SK-N-SH treated with all-trans-retinoic acid at 6 μM for 48 hours (cell line): ENCODE data around the gene MEF2C.

ENCODE experiments used
- ATAC-seq: fragments of 200-7000 bp; cut with Tn5 transposase; 3 replicates; pipeline ENCODE4 v1.9.1; 2020; ENCODE audit warnings: mild to moderate bottlenecking, moderate library complexity
- ARNTL ChIP-seq: fragments of 450-650 bp; formaldehyde crosslinking; IDR thresholded peaks from 2 replicates; pipeline ENCODE4 v1.5.0; 2020; ENCODE audit warnings: low read depth, mild to moderate bottlenecking, moderate library complexity, borderline replicate concordance
- BACH2 ChIP-seq: fragments of 250-450 bp; sonication (Bioruptor Pico); IDR thresholded peaks from 2 replicates; pipeline ENCODE4 v1.9.0; 2021; ENCODE audit warnings: mild to moderate bottlenecking, borderline replicate concordance
- CREB5 ChIP-seq: fragments of 250-450 bp; sonication (Bioruptor Pico); IDR thresholded peaks from 2 replicates; pipeline ENCODE4 v1.5.1; 2020; ENCODE audit warnings: low read depth, mild to moderate bottlenecking, moderate library complexity
- CSDC2 ChIP-seq: fragments of 250-450 bp; sonication (Bioruptor Pico); IDR thresholded peaks from 2 replicates; pipeline ENCODE4 v1.5.0; 2020; ENCODE audit warnings: mild to moderate bottlenecking, moderate library complexity
- CSRNP3 ChIP-seq: fragments of 250-450 bp; sonication (Bioruptor Pico); IDR thresholded peaks from 2 replicates; pipeline ENCODE4 v1.5.1; 2021; ENCODE audit warnings: mild to moderate bottlenecking, moderate library complexity
- ESRRG ChIP-seq: fragments of 250-450 bp; sonication (Bioruptor Pico); IDR thresholded peaks from 2 replicates; pipeline ENCODE4 v1.6.1; 2021; ENCODE audit warnings: mild to moderate bottlenecking
- GLIS3 ChIP-seq: fragments of 250-450 bp; sonication (Bioruptor Pico); IDR thresholded peaks from 2 replicates; pipeline ENCODE4 v1.5.0; 2020; ENCODE audit warnings: mild to moderate bottlenecking, moderate library complexity
- ISL1 ChIP-seq: fragments of 250-450 bp; sonication (Bioruptor Pico); IDR thresholded peaks from 2 replicates; pipeline ENCODE4 v2.1.2; 2022; ENCODE audit warnings: mild to moderate bottlenecking, moderate library complexity
- OSR1 ChIP-seq: fragments of 250-450 bp; sonication (Bioruptor Pico); IDR thresholded peaks from 2 replicates; pipeline ENCODE4 v1.8.0; 2022; ENCODE audit warnings: moderate library complexity, mild to moderate bottlenecking, inconsistent platforms
- PATZ1 ChIP-seq: fragments of 250-450 bp; sonication (Bioruptor Pico); IDR thresholded peaks from 2 replicates; pipeline ENCODE4 v1.8.0; 2020; ENCODE audit warnings: mild to moderate bottlenecking, moderate library complexity, borderline replicate concordance
- POU6F1 ChIP-seq: fragments of 250-450 bp; sonication (Bioruptor Pico); IDR thresholded peaks from 2 replicates; pipeline ENCODE4 v1.8.0; 2021; ENCODE audit warnings: low read depth, mild to moderate bottlenecking, moderate library complexity, borderline replicate concordance
- RARB ChIP-seq: fragments of 250-450 bp; sonication (Bioruptor Pico); IDR thresholded peaks from 2 replicates; pipeline ENCODE4 v1.8.0; 2021; ENCODE audit warnings: mild to moderate bottlenecking, moderate library complexity
- SNAI2 ChIP-seq: fragments of 250-450 bp; sonication (Bioruptor Pico); IDR thresholded peaks from 2 replicates; pipeline ENCODE4 v1.5.0; 2020; ENCODE audit warnings: mild to moderate bottlenecking, moderate library complexity
- TCF4 ChIP-seq: fragments of 250-450 bp; sonication (Bioruptor Pico); IDR thresholded peaks from 2 replicates; pipeline ENCODE4 v1.8.0; 2021; ENCODE audit warnings: mild to moderate bottlenecking, moderate library complexity, borderline replicate concordance
- TOX ChIP-seq: fragments of 250-450 bp; sonication (Bioruptor Pico); IDR thresholded peaks from 2 replicates; pipeline ENCODE4 v1.8.0; 2021; ENCODE audit warnings: mild to moderate bottlenecking, moderate library complexity, borderline replicate concordance
- TSHZ2 ChIP-seq: fragments of 250-450 bp; sonication (Bioruptor Pico); IDR thresholded peaks from 2 replicates; pipeline ENCODE4 v1.5.0; 2020; ENCODE audit warnings: mild to moderate bottlenecking, moderate library complexity
- ZC3H10 ChIP-seq: fragments of 250-450 bp; sonication (Bioruptor Pico); IDR thresholded peaks from 2 replicates; pipeline ENCODE4 v1.5.1; 2021; ENCODE audit warnings: mild to moderate bottlenecking, moderate library complexity
- ZFP3 ChIP-seq: fragments of 250-450 bp; sonication (Bioruptor Pico); IDR thresholded peaks from 2 replicates; pipeline ENCODE4 v1.5.0; 2020; ENCODE audit warnings: mild to moderate bottlenecking, moderate library complexity
- ZFP30 ChIP-seq: fragments of 450-650 bp; formaldehyde crosslinking; IDR thresholded peaks from 2 replicates; pipeline ENCODE4 v1.5.0; 2022; ENCODE audit warnings: mild to moderate bottlenecking, moderate library complexity
- ZNF565 ChIP-seq: fragments of 450-650 bp; formaldehyde crosslinking; conservative IDR thresholded peaks from 2 replicates; pipeline ENCODE4 v1.5.0; 2020; ENCODE audit warnings: low read depth, mild to moderate bottlenecking, moderate library complexity
- ZNF8 ChIP-seq: fragments of 450-650 bp; formaldehyde crosslinking; IDR thresholded peaks from 2 replicates; pipeline ENCODE4 v1.5.0; 2020; ENCODE audit warnings: mild to moderate bottlenecking, moderate library complexity

Gene MEF2C

GRCh38 chr5:88863523-88863922 is 19.5 kb downstream of the MEF2C start:
- no peak for ATAC-seq
- TF ChIP-seq ZC3H10 (CRISPR knock-in tag) (no peak), GLIS3 (no peak), CSDC2 (CRISPR knock-in tag) (no peak), ZNF8 (CRISPR knock-in tag) (no peak), TOX (CRISPR knock-in tag) (no peak), ZFP3 (CRISPR knock-in tag) (no peak), ZNF565 (CRISPR knock-in tag) (no peak)

- no peak for ATAC-seq
- TF ChIP-seq ESRRG = no peak
- TF ChIP-seq ZFP3 (CRISPR knock-in tag) = no peak
- TF ChIP-seq ISL1 (CRISPR knock-in tag) = no peak
- TF ChIP-seq PATZ1 (CRISPR knock-in tag) = no peak
- TF ChIP-seq ZFP30 = no peak
- no peak for TF ChIP-seq BACH2 (CRISPR knock-in tag)
- no peak for TF ChIP-seq CSRNP3 (CRISPR knock-in tag)
- no peak for TF ChIP-seq TCF4 (CRISPR knock-in tag)
- TF ChIP-seq ZNF565 (CRISPR knock-in tag) = no peak
- TF ChIP-seq RARB (CRISPR knock-in tag) = no peak
- no peak for TF ChIP-seq CSDC2 (CRISPR knock-in tag)
- no peak for TF ChIP-seq SNAI2
Observed at GRCh38 chr5:88862547-88863175, 20.3 kb downstream of the MEF2C start.

- no peak for ATAC-seq
- no peak for TF ChIP-seq TOX (CRISPR knock-in tag)
- no peak for TF ChIP-seq ARNTL
- no peak for TF ChIP-seq ZNF565 (CRISPR knock-in tag)
- no peak for TF ChIP-seq ZNF8 (CRISPR knock-in tag)
- no peak for TF ChIP-seq ISL1 (CRISPR knock-in tag)
- TF ChIP-seq, all 23 proteins: peak for 0
Observed at GRCh38 chr5:88861231-88861630, 21.8 kb downstream of the MEF2C start.

GRCh38 chr5:88860501-88860900 is 22.5 kb downstream of the MEF2C start:
- ATAC-seq = no peak
- TF ChIP-seq TSHZ2 (CRISPR knock-in tag) (no peak), TOX (CRISPR knock-in tag) (no peak), POU6F1 (no peak), OSR1 (CRISPR knock-in tag) (no peak), ARNTL (no peak), CREB5 (CRISPR knock-in tag) (no peak), BACH2 (CRISPR knock-in tag) (no peak), ESRRG (no peak), SNAI2 (no peak), CSRNP3 (CRISPR knock-in tag) (no peak)
